ENCODE data around the gene POFUT2. TPM values are rescaled to one million over a fixed set of nuclear protein-coding genes. Genes with fewer than 3 reads are reported as not detected.
A peak's percentile ranks its signal among the peaks of the same experiment; 100 is the strongest.
"Not testable (repeated sequence)": the region's sequence is repeated elsewhere in the genome, so short reads cannot be mapped to it uniquely, and the experiment has no call there.

POFUT2 gene
- total RNA-seq, 1 donor from 2014 or later: 62.5 TPM

- no peak overlapping the region for H3K4me3 Mint-ChIP-seq
- peaks cover 21% of the 10 kb centered on the region for H3K4me1 Mint-ChIP-seq
- no peak overlapping the region for H3K27ac Mint-ChIP-seq
- peak in 1 of 2 experiments; percentile 75 for DNase-seq (ENCODE audit: low spot score in 2 of 2, unreplicated experiment in 2 of 2)
- peak; percentile 52 for TF ChIP-seq CTCF (IDR thresholded peaks at IDR 0.05; ENCODE audit: unreplicated experiment)
- peaks cover 7% of the 10 kb centered on the region for H3K9me3 Mint-ChIP-seq
- H3K36me3 Mint-ChIP-seq: no peaks in the 10 kb centered on the region
- H3K27me3 Mint-ChIP-seq (ENCODE audit: low read depth): no peaks in the 10 kb centered on the region
Measured at GRCh38 chr21:45309069-45309986, 21.6 kb upstream of the POFUT2 start.

- Mint-ChIP-seq H3K36me3 (no peaks in the 10 kb centered on the region), H3K4me3 (no peak overlapping the region), H3K27me3 (ENCODE audit: low read depth) (no peaks in the 10 kb centered on the region), H3K4me1 (peaks cover 18% of the 10 kb centered on the region), H3K27ac (no peak overlapping the region), H3K9me3 (peaks cover 7% of the 10 kb centered on the region)
- TF ChIP-seq CTCF (IDR thresholded peaks at IDR 0.05; ENCODE audit: unreplicated experiment): no peak
- no peak for DNase-seq (ENCODE audit: low spot score in 2 of 2, unreplicated experiment in 2 of 2)
Measured at GRCh38 chr21:45308194-45309068, 20.7 kb upstream of the POFUT2 start.

- not testable (repeated sequence) for H3K27ac Mint-ChIP-seq, H3K36me3 Mint-ChIP-seq
- peaks cover 18% of the 10 kb centered on the region for H3K4me1 Mint-ChIP-seq
Measured at GRCh38 chr21:45307597-45308158, 20.0 kb upstream of the POFUT2 start.

GRCh38 chr21:45306832-45307571 lies 19.3 kb upstream of the POFUT2 start:
- TF ChIP-seq CTCF (IDR thresholded peaks at IDR 0.05; ENCODE audit: unreplicated experiment): no peak
- no peak for DNase-seq (ENCODE audit: low spot score in 2 of 2, unreplicated experiment in 2 of 2)
- no peak overlapping the region for H3K27ac Mint-ChIP-seq
- H3K9me3 Mint-ChIP-seq: peaks cover 2% of the 10 kb centered on the region
- peaks cover 18% of the 10 kb centered on the region for H3K4me1 Mint-ChIP-seq
- no peak overlapping the region for H3K4me3 Mint-ChIP-seq
- H3K27me3 Mint-ChIP-seq (ENCODE audit: low read depth): no peaks in the 10 kb centered on the region
- H3K36me3 Mint-ChIP-seq: no peaks in the 10 kb centered on the region

More at GRCh38 chr21:45307597-45308158, 20.0 kb upstream of the POFUT2 start:
- H3K27me3 Mint-ChIP-seq (ENCODE audit: low read depth); H3K4me3 Mint-ChIP-seq; DNase-seq (ENCODE audit: low spot score in 2 of 2, unreplicated experiment in 2 of 2); H3K9me3 Mint-ChIP-seq: not testable (repeated sequence)

- no peaks in the 10 kb centered on the region for H3K36me3 Mint-ChIP-seq
Measured at GRCh38 chr21:45306453-45306831, 18.7 kb upstream of the POFUT2 start.

More at GRCh38 chr21:45306453-45306831, 18.7 kb upstream of the POFUT2 start:
- Mint-ChIP-seq H3K4me3 (no peak overlapping the region), H3K9me3 (no peaks in the 10 kb centered on the region), H3K4me1 (peaks cover 18% of the 10 kb centered on the region), H3K27ac (no peak overlapping the region), H3K27me3 (ENCODE audit: low read depth) (no peaks in the 10 kb centered on the region)
- no peak for DNase-seq (ENCODE audit: low spot score in 2 of 2, unreplicated experiment in 2 of 2)
- TF ChIP-seq CTCF (IDR thresholded peaks at IDR 0.05; ENCODE audit: unreplicated experiment): no peak
